ENCODE data around the gene SGSM1.

Gene SGSM1, protein sequence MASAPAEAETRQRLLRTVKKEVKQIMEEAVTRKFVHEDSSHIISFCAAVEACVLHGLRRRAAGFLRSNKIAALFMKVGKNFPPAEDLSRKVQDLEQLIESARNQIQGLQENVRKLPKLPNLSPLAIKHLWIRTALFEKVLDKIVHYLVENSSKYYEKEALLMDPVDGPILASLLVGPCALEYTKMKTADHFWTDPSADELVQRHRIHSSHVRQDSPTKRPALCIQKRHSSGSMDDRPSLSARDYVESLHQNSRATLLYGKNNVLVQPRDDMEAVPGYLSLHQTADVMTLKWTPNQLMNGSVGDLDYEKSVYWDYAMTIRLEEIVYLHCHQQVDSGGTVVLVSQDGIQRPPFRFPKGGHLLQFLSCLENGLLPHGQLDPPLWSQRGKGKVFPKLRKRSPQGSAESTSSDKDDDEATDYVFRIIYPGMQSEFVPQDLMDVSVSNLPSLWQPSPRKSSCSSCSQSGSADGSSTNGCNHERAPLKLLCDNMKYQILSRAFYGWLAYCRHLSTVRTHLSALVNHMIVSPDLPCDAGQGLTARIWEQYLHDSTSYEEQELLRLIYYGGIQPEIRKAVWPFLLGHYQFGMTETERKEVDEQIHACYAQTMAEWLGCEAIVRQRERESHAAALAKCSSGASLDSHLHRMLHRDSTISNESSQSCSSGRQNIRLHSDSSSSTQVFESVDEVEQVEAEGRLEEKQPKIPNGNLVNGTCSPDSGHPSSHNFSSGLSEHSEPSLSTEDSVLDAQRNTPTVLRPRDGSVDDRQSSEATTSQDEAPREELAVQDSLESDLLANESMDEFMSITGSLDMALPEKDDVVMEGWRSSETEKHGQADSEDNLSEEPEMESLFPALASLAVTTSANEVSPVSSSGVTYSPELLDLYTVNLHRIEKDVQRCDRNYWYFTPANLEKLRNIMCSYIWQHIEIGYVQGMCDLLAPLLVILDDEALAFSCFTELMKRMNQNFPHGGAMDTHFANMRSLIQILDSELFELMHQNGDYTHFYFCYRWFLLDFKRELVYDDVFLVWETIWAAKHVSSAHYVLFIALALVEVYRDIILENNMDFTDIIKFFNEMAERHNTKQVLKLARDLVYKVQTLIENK

DNA sequence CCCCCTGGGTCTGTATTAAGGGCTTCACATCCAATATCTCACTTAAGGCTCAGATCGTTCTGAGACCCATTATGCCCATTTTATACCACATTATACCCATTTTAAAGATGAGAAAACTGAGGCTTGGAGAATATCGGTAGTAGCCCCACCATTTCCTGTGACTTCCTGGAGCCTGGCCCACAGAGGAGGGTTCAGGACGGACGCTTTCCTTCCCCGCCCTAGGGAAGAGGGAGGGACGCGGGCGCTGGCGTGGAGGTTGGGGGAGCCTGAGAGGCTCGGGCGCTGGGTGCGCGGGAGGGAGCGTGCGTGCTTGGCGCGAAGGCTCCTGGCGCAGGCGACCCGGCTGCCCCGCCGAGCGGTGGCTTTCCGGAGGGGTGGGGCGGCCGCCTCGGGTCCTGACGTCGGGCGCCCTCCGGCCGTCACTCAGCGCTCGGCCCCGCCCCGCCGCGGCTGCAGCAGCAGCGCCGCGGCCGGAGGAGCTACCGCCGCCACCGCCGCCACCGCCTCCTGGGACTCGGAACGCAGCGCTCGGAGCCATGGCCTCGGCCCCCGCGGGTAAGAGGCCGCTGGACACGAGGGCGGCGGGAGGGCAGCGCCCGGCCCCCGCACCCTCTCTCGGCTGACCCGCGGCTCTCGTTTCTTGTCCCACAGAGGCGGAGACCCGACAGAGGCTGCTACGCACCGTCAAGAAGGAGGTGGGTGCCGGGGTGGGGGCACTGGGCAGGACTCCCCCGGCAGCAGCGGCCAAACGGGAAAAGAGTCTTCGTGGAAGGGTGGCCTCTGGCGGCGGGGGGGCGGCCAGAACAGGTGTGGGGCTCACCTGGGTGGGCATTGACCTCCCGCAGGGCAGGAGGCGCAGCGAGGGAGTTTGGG lies at the start of gene SGSM1:
TSS of gene SGSM1 (plus strand) at position 422 of the 873 bp plus-strand sequence. CDS start at position 537, 115 bp downstream.
- peaks cover 0 to 2% of the 10 kb centered on the region in 2 donors for H3K4me1 ChIP-seq (ENCODE audit: control insufficient read depth in 2 of 2, insufficient read depth in 2 of 2, low read length in 2 of 2)
- peak within 1 kb of the TSS; percentile 61 to 90 for H3K9ac ChIP-seq (ENCODE audit: low read depth in 1 of 2, low read length in 2 of 2)
- no peaks in the 10 kb centered on the region for H3K36me3 ChIP-seq (ENCODE audit: control insufficient read depth in 2 of 2, insufficient read depth in 2 of 2, low read length in 2 of 2)
- peak within 1 kb of the TSS; percentile 71 to 81 for H3K4me3 ChIP-seq (ENCODE audit: low read length in 2 of 2)
- H3K27ac ChIP-seq (ENCODE audit: low read depth in 2 of 2, low read length in 2 of 2), result peak within 1 kb of the TSS; percentile 35 to 64
- H3K9me3 ChIP-seq (ENCODE audit: control insufficient read depth in 2 of 2, low read length in 2 of 2), result no peaks in the 10 kb centered on the region
- no peaks in the 10 kb centered on the region for H3K27me3 ChIP-seq (ENCODE audit: control insufficient read depth in 2 of 2, insufficient read depth in 2 of 2, low read length in 2 of 2)

- Histone ChIP-seq H3K4me3 (ENCODE audit: low read length in 2 of 2) (no peak overlapping the region), H3K4me1 (ENCODE audit: control insufficient read depth in 2 of 2, insufficient read depth in 2 of 2, low read length in 2 of 2) (no peaks in the 10 kb centered on the region), H3K36me3 (ENCODE audit: control insufficient read depth in 2 of 2, insufficient read depth in 2 of 2, low read length in 2 of 2) (no peaks in the 10 kb centered on the region), H3K27me3 (ENCODE audit: control insufficient read depth in 2 of 2, insufficient read depth in 2 of 2, low read length in 2 of 2) (peaks cover 0 to 6% of the 10 kb centered on the region in 2 donors), H3K9ac (ENCODE audit: low read depth in 1 of 2, low read length in 2 of 2) (no peak overlapping the region), H3K27ac (ENCODE audit: low read depth in 2 of 2, low read length in 2 of 2) (no peak overlapping the region), H3K9me3 (ENCODE audit: control insufficient read depth in 2 of 2, low read length in 2 of 2) (no peaks in the 10 kb centered on the region)
These were observed 47.7 kb upstream of the SGSM1 start for GRCh38 chr22:24758164-24758799.

DNA sequence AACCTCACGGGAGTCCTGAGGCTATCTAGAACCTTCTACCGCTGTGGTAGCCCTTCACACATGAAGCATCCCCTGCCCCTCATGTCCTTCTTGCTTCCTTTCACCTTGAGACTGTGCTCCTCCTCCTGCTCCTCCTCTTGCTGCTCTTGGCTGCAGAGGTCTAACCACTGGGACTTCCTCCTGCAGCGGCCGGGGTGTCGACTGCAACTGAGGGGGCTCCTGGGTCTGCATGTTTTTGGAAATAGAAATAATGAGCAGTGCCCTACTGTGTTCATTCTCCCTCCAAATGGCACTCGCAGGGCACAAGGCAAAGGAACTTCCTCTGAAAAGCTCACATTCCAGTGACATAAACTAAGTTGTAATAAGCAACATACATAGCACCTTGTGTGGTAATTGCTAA lies 46.2 kb upstream of the SGSM1 start:
- H3K27ac ChIP-seq (ENCODE audit: low read depth in 2 of 2, low read length in 2 of 2), result no peak overlapping the region
- H3K4me1 ChIP-seq (ENCODE audit: control insufficient read depth in 2 of 2, insufficient read depth in 2 of 2, low read length in 2 of 2), result no peaks in the 10 kb centered on the region
- H3K36me3 ChIP-seq (ENCODE audit: control insufficient read depth in 2 of 2, insufficient read depth in 2 of 2, low read length in 2 of 2), result no peaks in the 10 kb centered on the region
- no peaks in the 10 kb centered on the region for H3K9me3 ChIP-seq (ENCODE audit: control insufficient read depth in 2 of 2, low read length in 2 of 2)
- H3K4me3 ChIP-seq (ENCODE audit: low read length in 2 of 2), result no peak overlapping the region
- H3K27me3 ChIP-seq (ENCODE audit: control insufficient read depth in 2 of 2, insufficient read depth in 2 of 2, low read length in 2 of 2), result peaks cover 0 to 6% of the 10 kb centered on the region in 2 donors
- no peak overlapping the region for H3K9ac ChIP-seq (ENCODE audit: low read depth in 1 of 2, low read length in 2 of 2)

DNA sequence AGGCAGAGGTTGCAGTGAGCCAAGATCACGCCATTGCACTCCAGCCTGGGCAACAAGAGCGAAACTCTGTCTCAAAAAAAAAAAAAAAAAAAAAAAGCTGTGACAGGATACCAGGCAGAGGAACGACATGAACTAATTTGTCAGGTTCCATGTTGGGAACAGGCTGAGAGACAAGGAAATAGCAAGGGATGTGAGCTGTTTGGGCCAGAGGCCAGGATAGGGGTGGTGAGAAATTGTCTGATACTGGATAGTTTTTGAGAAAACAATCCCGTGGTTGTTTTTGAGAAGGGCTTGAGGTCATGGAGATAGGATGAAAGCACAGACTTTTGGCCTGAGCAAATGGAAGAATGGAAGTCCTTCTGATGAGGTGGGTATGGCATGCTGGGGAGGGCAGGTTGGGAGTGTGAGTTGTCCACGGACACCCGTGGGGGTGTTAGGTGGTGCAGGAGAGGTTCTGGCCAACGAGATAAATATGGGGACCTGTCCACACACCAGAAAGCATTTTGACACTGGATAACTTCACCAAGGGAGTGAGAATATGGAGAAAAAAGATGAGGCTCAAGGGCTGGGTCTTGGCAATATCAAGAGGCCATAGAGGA lies 45.2 kb upstream of the SGSM1 start:
- Histone ChIP-seq H3K36me3 (ENCODE audit: control insufficient read depth in 2 of 2, insufficient read depth in 2 of 2, low read length in 2 of 2) (no peaks in the 10 kb centered on the region), H3K9ac (ENCODE audit: low read depth in 1 of 2, low read length in 2 of 2) (no peak overlapping the region), H3K27ac (ENCODE audit: low read depth in 2 of 2, low read length in 2 of 2) (no peak overlapping the region), H3K27me3 (ENCODE audit: control insufficient read depth in 2 of 2, insufficient read depth in 2 of 2, low read length in 2 of 2) (peaks cover 0 to 3% of the 10 kb centered on the region in 2 donors), H3K4me1 (ENCODE audit: control insufficient read depth in 2 of 2, insufficient read depth in 2 of 2, low read length in 2 of 2) (no peaks in the 10 kb centered on the region), H3K4me3 (ENCODE audit: low read length in 2 of 2) (no peak overlapping the region), H3K9me3 (ENCODE audit: control insufficient read depth in 2 of 2, low read length in 2 of 2) (no peaks in the 10 kb centered on the region)

DNA sequence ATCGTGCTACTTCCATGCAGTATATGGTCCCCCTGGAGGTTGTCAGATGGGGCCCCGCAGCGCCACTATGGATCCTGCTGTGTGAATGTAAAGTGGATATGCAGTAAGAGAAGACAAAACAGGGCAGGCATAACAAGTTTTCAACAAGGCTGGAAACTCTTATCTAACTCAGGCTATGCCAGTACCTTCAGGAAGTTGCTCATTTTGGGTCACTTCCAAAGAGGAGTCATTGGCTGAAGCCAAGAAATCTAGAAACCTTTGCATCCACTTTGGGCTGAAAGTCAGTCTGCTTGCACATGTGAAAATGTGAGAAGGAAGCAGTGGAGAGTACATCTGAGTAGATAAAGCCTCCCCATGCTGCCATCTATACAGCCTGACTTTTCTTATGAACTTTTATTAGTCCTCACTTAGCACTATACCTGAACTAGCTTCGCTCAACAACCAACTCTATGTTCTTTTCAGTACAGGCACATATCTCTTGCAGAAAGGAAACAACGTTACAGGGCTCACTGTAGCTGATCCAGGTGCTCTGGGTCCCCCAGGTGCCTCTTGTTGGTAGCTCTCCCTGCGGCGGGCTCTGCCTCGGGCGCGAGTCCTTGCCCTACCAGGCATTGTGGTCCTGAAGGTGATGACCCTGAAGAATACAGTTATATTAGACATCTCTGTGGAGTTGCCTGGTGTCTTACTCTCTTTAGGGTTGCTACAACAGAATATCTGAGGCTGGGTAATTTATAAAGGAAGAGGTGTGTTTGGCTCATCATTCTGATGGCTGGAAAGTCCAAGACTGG lies 43.9 kb upstream of the SGSM1 start:
- Histone ChIP-seq H3K27me3 (ENCODE audit: control insufficient read depth in 2 of 2, insufficient read depth in 2 of 2, low read length in 2 of 2) (peaks cover 0 to 3% of the 10 kb centered on the region in 2 donors), H3K27ac (ENCODE audit: low read depth in 2 of 2, low read length in 2 of 2) (no peak overlapping the region), H3K36me3 (ENCODE audit: control insufficient read depth in 2 of 2, insufficient read depth in 2 of 2, low read length in 2 of 2) (no peaks in the 10 kb centered on the region), H3K9ac (ENCODE audit: low read depth in 1 of 2, low read length in 2 of 2) (no peak overlapping the region), H3K4me1 (ENCODE audit: control insufficient read depth in 2 of 2, insufficient read depth in 2 of 2, low read length in 2 of 2) (no peaks in the 10 kb centered on the region), H3K9me3 (ENCODE audit: control insufficient read depth in 2 of 2, low read length in 2 of 2) (no peaks in the 10 kb centered on the region), H3K4me3 (ENCODE audit: low read length in 2 of 2) (no peak overlapping the region)

- no peaks in the 10 kb centered on the region for H3K9me3 ChIP-seq (ENCODE audit: control insufficient read depth in 2 of 2, low read length in 2 of 2)
- H3K9ac ChIP-seq (ENCODE audit: low read depth in 1 of 2, low read length in 2 of 2), result no peak overlapping the region
- H3K36me3 ChIP-seq (ENCODE audit: control insufficient read depth in 2 of 2, insufficient read depth in 2 of 2, low read length in 2 of 2), result no peaks in the 10 kb centered on the region
- peaks cover 0 to 3% of the 10 kb centered on the region in 2 donors for H3K27me3 ChIP-seq (ENCODE audit: control insufficient read depth in 2 of 2, insufficient read depth in 2 of 2, low read length in 2 of 2)
- no peak overlapping the region for H3K27ac ChIP-seq (ENCODE audit: low read depth in 2 of 2, low read length in 2 of 2)
- no peak overlapping the region for H3K4me3 ChIP-seq (ENCODE audit: low read length in 2 of 2)
- H3K4me1 ChIP-seq (ENCODE audit: control insufficient read depth in 2 of 2, insufficient read depth in 2 of 2, low read length in 2 of 2), result no peaks in the 10 kb centered on the region
These were observed 42.0 kb upstream of the SGSM1 start for GRCh38 chr22:24763872-24764485.

DNA sequence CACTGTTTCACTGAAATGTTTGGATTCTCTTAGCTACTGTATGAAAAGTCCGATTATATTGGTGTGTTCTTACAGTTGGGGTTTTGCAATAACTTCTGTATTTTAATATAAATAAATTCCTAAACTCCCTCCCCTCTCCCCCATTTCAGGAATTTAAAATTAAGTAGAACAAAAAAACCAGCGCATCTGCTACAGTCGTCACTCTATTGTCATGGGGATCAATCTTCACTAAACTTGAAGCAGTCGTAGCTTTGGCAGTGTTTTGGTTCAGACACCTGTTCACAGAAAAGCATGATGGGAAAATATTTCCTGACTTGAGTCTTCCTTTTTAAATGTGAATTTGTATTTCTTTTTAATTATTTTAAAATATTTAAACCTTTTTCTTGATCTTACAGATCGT lies 40.8 kb upstream of the SGSM1 start:
- H3K36me3 ChIP-seq (ENCODE audit: control insufficient read depth in 2 of 2, insufficient read depth in 2 of 2, low read length in 2 of 2), result no peaks in the 10 kb centered on the region
- H3K27ac ChIP-seq (ENCODE audit: low read depth in 2 of 2, low read length in 2 of 2), result no peak overlapping the region
- H3K9ac ChIP-seq (ENCODE audit: low read depth in 1 of 2, low read length in 2 of 2), result no peak overlapping the region
- peaks cover 0 to 2% of the 10 kb centered on the region in 2 donors for H3K27me3 ChIP-seq (ENCODE audit: control insufficient read depth in 2 of 2, insufficient read depth in 2 of 2, low read length in 2 of 2)
- no peaks in the 10 kb centered on the region for H3K9me3 ChIP-seq (ENCODE audit: control insufficient read depth in 2 of 2, low read length in 2 of 2)
- no peaks in the 10 kb centered on the region for H3K4me1 ChIP-seq (ENCODE audit: control insufficient read depth in 2 of 2, insufficient read depth in 2 of 2, low read length in 2 of 2)
- no peak overlapping the region for H3K4me3 ChIP-seq (ENCODE audit: low read length in 2 of 2)

DNA sequence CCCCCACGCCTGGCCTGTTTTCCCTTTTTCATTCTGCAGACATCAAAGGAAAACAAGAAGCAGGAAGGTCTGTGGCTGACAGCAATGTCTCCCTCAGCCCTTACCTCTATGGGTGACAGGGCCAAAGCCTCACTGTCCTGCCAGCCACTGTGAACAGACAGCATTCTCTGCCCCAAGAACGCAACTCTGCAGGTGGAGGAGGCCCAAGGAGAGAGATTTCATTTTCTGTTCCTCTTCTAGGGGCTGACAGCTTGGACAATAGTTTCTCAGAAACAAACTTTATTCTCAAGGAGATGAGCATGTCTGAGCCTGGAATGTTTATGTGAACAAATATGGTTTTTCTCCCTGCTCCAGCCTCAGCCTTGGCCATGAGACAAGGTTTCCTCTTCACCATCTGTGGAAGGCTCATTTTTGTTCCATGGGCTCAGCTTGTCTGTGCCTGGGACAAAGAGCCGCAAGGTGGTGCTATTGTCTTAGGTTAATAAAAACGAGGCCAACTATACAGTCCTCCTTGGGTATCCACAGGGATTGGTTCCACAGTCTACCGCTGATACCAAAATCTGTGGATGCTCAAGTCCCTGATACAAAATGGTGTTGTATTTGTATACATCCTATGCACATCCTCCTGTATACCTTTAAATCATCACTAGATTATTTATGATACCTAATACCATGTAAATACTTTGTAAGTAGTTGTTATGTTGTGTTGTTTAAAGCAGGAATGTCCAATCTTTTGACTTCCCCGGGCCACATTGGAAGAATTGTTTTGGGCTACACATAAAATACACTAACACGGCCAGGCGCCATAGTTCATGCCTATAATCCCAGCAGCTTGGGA lies 37.3 kb upstream of the SGSM1 start:
- Histone ChIP-seq H3K36me3 (ENCODE audit: control insufficient read depth in 2 of 2, insufficient read depth in 2 of 2, low read length in 2 of 2) (no peaks in the 10 kb centered on the region), H3K27ac (ENCODE audit: low read depth in 2 of 2, low read length in 2 of 2) (no peak overlapping the region), H3K4me1 (ENCODE audit: control insufficient read depth in 2 of 2, insufficient read depth in 2 of 2, low read length in 2 of 2) (no peaks in the 10 kb centered on the region), H3K4me3 (ENCODE audit: low read length in 2 of 2) (no peak overlapping the region), H3K9ac (ENCODE audit: low read depth in 1 of 2, low read length in 2 of 2) (no peak overlapping the region), H3K27me3 (ENCODE audit: control insufficient read depth in 2 of 2, insufficient read depth in 2 of 2, low read length in 2 of 2) (peaks cover 0 to 2% of the 10 kb centered on the region in 2 donors), H3K9me3 (ENCODE audit: control insufficient read depth in 2 of 2, low read length in 2 of 2) (no peaks in the 10 kb centered on the region)
